ENCODE measurements around the gene ZDHHC18. TPM values are rescaled to one million over a fixed set of nuclear protein-coding genes. Genes with fewer than 3 reads are reported as not detected.
A peak's percentile ranks its signal among the peaks of the same experiment; 100 is the strongest.
"Not testable (repeated sequence)": the region's sequence is repeated elsewhere in the genome, so short reads cannot be mapped to it uniquely, and the experiment has no call there.

ZDHHC18 gene
- polyA plus RNA-seq, 12 donors: 14.5 to 32.9 (median 18.0) TPM; not detected in 1

GRCh38 chr1:26829184-26829911 lies 2.9 kb downstream of the ZDHHC18 start:
- DNase-seq: no peak

GRCh38 chr1:26831059-26831458 lies 4.6 kb downstream of the ZDHHC18 start:
- no peak for DNase-seq

GRCh38 chr1:26831546-26832248 lies 5.2 kb downstream of the ZDHHC18 start:
- DNase-seq: no peak

GRCh38 chr1:26832249-26832960 lies 5.9 kb downstream of the ZDHHC18 start:
- DNase-seq: no peak

- no peak for DNase-seq
These were observed 7.2 kb downstream of the ZDHHC18 start for GRCh38 chr1:26833432-26834405.

- not testable (repeated sequence) for DNase-seq
These were observed 11.2 kb downstream of the ZDHHC18 start for GRCh38 chr1:26837665-26838064.

- DNase-seq: no peak
These were observed 12.2 kb downstream of the ZDHHC18 start for GRCh38 chr1:26838474-26839338.

- DNase-seq: no peak
These were observed 12.8 kb downstream of the ZDHHC18 start for GRCh38 chr1:26839339-26839722.

GRCh38 chr1:26839779-26840178 lies 13.3 kb downstream of the ZDHHC18 start:
- DNase-seq: no peak

GRCh38 chr1:26844424-26845196 lies 18.1 kb downstream of the ZDHHC18 start:
- no peak for DNase-seq

- DNase-seq: not testable (repeated sequence)
These were observed 21.3 kb downstream of the ZDHHC18 start for GRCh38 chr1:26847826-26848225.

- no peak for DNase-seq
These were observed 22.0 kb downstream of the ZDHHC18 start for GRCh38 chr1:26848499-26848898.

- DNase-seq: no peak
These were observed 22.7 kb downstream of the ZDHHC18 start for GRCh38 chr1:26848941-26849774.

- no peak for DNase-seq
These were observed 24.7 kb downstream of the ZDHHC18 start for GRCh38 chr1:26851106-26851684.

GRCh38 chr1:26852701-26853100 lies 26.2 kb downstream of the ZDHHC18 start:
- DNase-seq: no peak

- peak; percentile 45 for DNase-seq
These were observed 26.7 kb downstream of the ZDHHC18 start for GRCh38 chr1:26853156-26853555.

- no peak for DNase-seq
These were observed 27.1 kb downstream of the ZDHHC18 start for GRCh38 chr1:26853600-26853999.

- DNase-seq: no peak
These were observed 28.4 kb downstream of the ZDHHC18 start for GRCh38 chr1:26854906-26855305.
